A549 (cell line): Measurements from ENCODE around the gene HCN2. TPM values are rescaled to one million over a fixed set of nuclear protein-coding genes. Genes with fewer than 3 reads are reported as not detected.
"Not testable (repeated sequence)": the region's sequence is repeated elsewhere in the genome, so short reads cannot be mapped to it uniquely, and the experiment has no call there.

Experiments used
- ATAC-seq, 2 experiments: fragments of 200-7000 bp in 1 of 2; fragments of >200 bp in 1 of 2; cut with Nextera tagmentation in 1 of 2; cut with Tn5 transposase in 1 of 2; 3 replicates each; pipeline versions ENCODE4 v1.8.0 to v1.9.1; 2018 to 2020; ENCODE audit warnings: mild to moderate bottlenecking in 1 of 2, moderate library complexity in 1 of 2
- CTCF ChIA-PET: fragments of 300-600 bp; sonication (Branson Sonifier 250); formaldehyde crosslinking; extraction: SDS; loops from one replicate; lab custom pipeline; 2021; ENCODE audit warnings: antibody characterized with exemption, inconsistent platforms; lab: Yijun Ruan, JAX
- POLR2A ChIA-PET: fragments of 350-600 bp; formaldehyde crosslinking; extraction: SDS; loops from one replicate; lab custom pipeline; 2021; ENCODE audit warnings: antibody characterized with exemption, inconsistent platforms; lab: Yijun Ruan, JAX
- DNase-seq, 2 experiments: peaks; one replicate each; pipeline versions ENCODE4 v3.0.0 to v3.0.0-alpha.2; 2011 to 2016; ENCODE audit warnings: low read depth in 1 of 2, low spot score in 1 of 2
- FAIRE-seq: peaks from 2 replicates; lab custom pipeline; 2011; peaks lifted over from hg19 to GRCh38; lab: Jason Lieb, UNC
- H3K27ac ChIP-seq, 2 experiments: fragments of >200 bp; sonication (Bioruptor Twin); formaldehyde crosslinking; 3 replicates each; pipeline ENCODE4 v1.5.1; 2016 to 2017
- H3K4me1 ChIP-seq: fragments of >200 bp; sonication (Bioruptor Twin); formaldehyde crosslinking; 3 replicates; pipeline ENCODE4 v1.6.1; 2016
- H3K4me2 ChIP-seq: fragments of >200 bp; sonication (Bioruptor Twin); formaldehyde crosslinking; 3 replicates; pipeline ENCODE4 v1.6.1; 2016
- H3K4me3 ChIP-seq: fragments of >200 bp; sonication (Bioruptor Twin); formaldehyde crosslinking; 3 replicates; pipeline ENCODE4 v1.5.1; 2016
- H3K9me3 ChIP-seq: fragments of >200 bp; sonication (Bioruptor Twin); formaldehyde crosslinking; 3 replicates; pipeline ENCODE4 v1.6.1; 2016
- CBX2 ChIP-seq: fragments of 200-600 bp; sonication (generic); IDR thresholded peaks from 2 replicates; pipeline ENCODE4 v1.6.1; 2016; ENCODE audit warnings: low read depth, mild to moderate bottlenecking, borderline replicate concordance
- CHD2 ChIP-seq: fragments of 150-350 bp; IDR thresholded peaks from 2 replicates; pipeline ENCODE4 v1.6.1; 2014; ENCODE audit warnings: low read length; ENCODE audit not compliant: partially characterized antibody
- EHMT2 ChIP-seq: fragments of 200-600 bp; sonication (generic); IDR thresholded peaks from 2 replicates; pipeline ENCODE4 v1.6.1; 2016; ENCODE audit warnings: antibody characterized with exemption, low read depth, mild to moderate bottlenecking, moderate library complexity
- ESRRA ChIP-seq: fragments of 150-350 bp; IDR thresholded peaks from 2 replicates; pipeline ENCODE4 v1.6.1; 2014; ENCODE audit warnings: mild to moderate bottlenecking, low read length, borderline replicate concordance
- HDAC2 ChIP-seq: fragments of 200-600 bp; sonication (generic); IDR thresholded peaks from 2 replicates; pipeline ENCODE4 v1.6.1; 2016
- KDM5A ChIP-seq: fragments of 200-600 bp; sonication (generic); IDR thresholded peaks from 2 replicates; pipeline ENCODE4 v1.6.1; 2016; ENCODE audit warnings: antibody characterized with exemption, mild to moderate bottlenecking
- NFE2L2 ChIP-seq: fragments of 150-350 bp; conservative IDR thresholded peaks from 2 replicates; pipeline ENCODE4 v1.6.1; 2014; ENCODE audit warnings: low read length
- PHF8 ChIP-seq: fragments of 200-600 bp; sonication (generic); IDR thresholded peaks from 2 replicates; pipeline ENCODE4 v1.6.1; 2016; ENCODE audit warnings: low read depth, mild to moderate bottlenecking, antibody characterized with exemption, moderate library complexity, borderline replicate concordance
- POLR2A ChIP-seq: IDR thresholded peaks from 2 replicates; pipeline ENCODE4 v1.6.1; 2012; ENCODE audit warnings: mild to moderate bottlenecking, low read length
- RAD21 ChIP-seq, 2 experiments: fragments of >200 bp in 1 of 2; sonication (Bioruptor Twin) in 1 of 2; formaldehyde crosslinking in 1 of 2; IDR thresholded peaks in 1 of 2; conservative IDR thresholded peaks in 1 of 2; 2 replicates in 1 of 2; 3 replicates in 1 of 2; pipeline ENCODE4 v1.6.1; 2012 to 2018; ENCODE audit warnings: inconsistent platforms in 1 of 2
- RARB ChIP-seq: fragments of 250-450 bp; sonication (Bioruptor Pico); IDR thresholded peaks from 2 replicates; pipeline ENCODE4 v1.8.0; 2021; ENCODE audit warnings: mild to moderate bottlenecking, moderate library complexity
- RNF2 ChIP-seq: fragments of 200-600 bp; sonication (generic); IDR thresholded peaks from 2 replicates; pipeline ENCODE4 v1.6.1; 2016; ENCODE audit warnings: low read depth, mild to moderate bottlenecking, antibody characterized with exemption, moderate library complexity, borderline replicate concordance
- SREBF2 ChIP-seq: fragments of 450-650 bp; IDR thresholded peaks from 2 replicates; pipeline ENCODE4 v1.6.1; 2014; ENCODE audit warnings: mild to moderate bottlenecking, moderate library complexity
- WGBS: methylation state at CpG from one replicate; pipeline ENCODE4 v1.1.6; 2017; ENCODE audit errors: missing lambda C conversion rate; 5-methylcytosine and 5-hydroxymethylcytosine counted together
- polyA plus RNA-seq, 4 experiments: library from polyadenylated mRNA; depleted of rRNA in 3 of 4; stranded (reverse); fragments of >200 nt; fragmentation: RNase III in 1 of 4; extraction: RNeasy Plus Mini Kit Qiagen cat#74134 plus additional on column Dnase treatment in 1 of 4; gene quantifications; 2 replicates in 3 of 4; 3 replicates in 1 of 4; pipeline ENCODE4 v1.2.3, GENCODE V29; 2011 to 2017
- TF ChIP-seq, protein P1 (sequence below): IDR thresholded peaks from 2 replicates; pipeline ENCODE4 v1.6.1; 2012
- TF ChIP-seq, protein P2 (sequence below): fragments of >200 bp; sonication (Bioruptor Twin); formaldehyde crosslinking; IDR thresholded peaks from 3 replicates; pipeline ENCODE4 v1.5.1; 2016
- TF ChIP-seq, protein P3 (sequence below): fragments of >200 bp; sonication (Bioruptor Twin); formaldehyde crosslinking; IDR thresholded peaks from 2 replicates; pipeline ENCODE4 v1.6.1; 2016
- TF ChIP-seq, protein P4 (sequence below): fragments of >200 bp; sonication (Bioruptor Twin); formaldehyde crosslinking; IDR thresholded peaks from 3 replicates; pipeline ENCODE4 v1.6.1; 2016
- TF ChIP-seq, protein P5 (sequence below): fragments of 250-450 bp; sonication (Bioruptor Pico); IDR thresholded peaks from 2 replicates; pipeline ENCODE4 v1.5.0; 2020; ENCODE audit warnings: low read depth, mild to moderate bottlenecking, moderate library complexity

Gene HCN2
- polyA plus RNA-seq, 2 of the 4 experiments (the other 2 are of a cell fraction): 2.7 to 23.2 TPM

DNA sequence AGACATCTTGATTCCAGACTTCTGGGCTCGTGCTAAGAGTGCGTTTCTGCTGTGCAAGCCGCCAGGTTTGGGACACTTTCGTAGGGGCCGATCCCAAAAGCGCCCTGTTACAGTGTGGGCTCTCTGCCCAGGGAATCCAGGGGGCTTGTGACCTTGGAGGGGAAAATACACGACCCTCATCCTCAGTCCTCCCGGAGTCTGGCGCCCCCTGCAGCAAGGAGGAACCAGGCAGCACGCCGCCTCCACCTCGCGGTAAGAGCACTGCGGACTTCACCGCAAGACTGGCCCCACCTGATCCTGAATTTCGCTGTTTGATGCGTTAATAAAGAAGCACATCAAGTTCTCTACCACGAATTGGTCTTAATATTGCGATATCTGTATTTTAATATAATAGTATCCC lies 38.5 kb downstream of the HCN2 start:
- H3K27ac ChIP-seq: peak overlapping the region; percentile 25 to 99; a peak in 3 of 6 replicates
- ATAC-seq (no peak), FAIRE-seq (no peak), DNase-seq (no peak)
- ChIA-PET POLR2A (interaction anchor here (0.7 kb wide), 1 partner anchor 226 kb away, joined by 4 read pairs; no protein-coding TSS in a partner anchor), CTCF (interaction anchor here (1.7 kb wide), 2 partner anchors 11 to 40 kb away, joined by 3 to 7 read pairs; no protein-coding TSS in a partner anchor)
- H3K4me2 ChIP-seq: no peak overlapping the region
- H3K4me3 ChIP-seq: no peak overlapping the region
- WGBS: 90% methylated on average over 14 of the region's 19 CpGs
- H3K9me3 ChIP-seq: no peaks in the 10 kb centered on the region
- H3K4me1 ChIP-seq: peaks cover 39% of the 10 kb centered on the region
- TF ChIP-seq HDAC2: no peak
- TF ChIP-seq SREBF2: no peak
- TF ChIP-seq, protein P1, sequence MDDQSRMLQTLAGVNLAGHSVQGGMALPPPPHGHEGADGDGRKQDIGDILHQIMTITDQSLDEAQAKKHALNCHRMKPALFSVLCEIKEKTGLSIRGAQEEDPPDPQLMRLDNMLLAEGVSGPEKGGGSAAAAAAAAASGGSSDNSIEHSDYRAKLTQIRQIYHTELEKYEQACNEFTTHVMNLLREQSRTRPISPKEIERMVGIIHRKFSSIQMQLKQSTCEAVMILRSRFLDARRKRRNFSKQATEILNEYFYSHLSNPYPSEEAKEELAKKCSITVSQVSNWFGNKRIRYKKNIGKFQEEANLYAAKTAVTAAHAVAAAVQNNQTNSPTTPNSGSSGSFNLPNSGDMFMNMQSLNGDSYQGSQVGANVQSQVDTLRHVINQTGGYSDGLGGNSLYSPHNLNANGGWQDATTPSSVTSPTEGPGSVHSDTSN: no peak
- TF ChIP-seq, protein P2, sequence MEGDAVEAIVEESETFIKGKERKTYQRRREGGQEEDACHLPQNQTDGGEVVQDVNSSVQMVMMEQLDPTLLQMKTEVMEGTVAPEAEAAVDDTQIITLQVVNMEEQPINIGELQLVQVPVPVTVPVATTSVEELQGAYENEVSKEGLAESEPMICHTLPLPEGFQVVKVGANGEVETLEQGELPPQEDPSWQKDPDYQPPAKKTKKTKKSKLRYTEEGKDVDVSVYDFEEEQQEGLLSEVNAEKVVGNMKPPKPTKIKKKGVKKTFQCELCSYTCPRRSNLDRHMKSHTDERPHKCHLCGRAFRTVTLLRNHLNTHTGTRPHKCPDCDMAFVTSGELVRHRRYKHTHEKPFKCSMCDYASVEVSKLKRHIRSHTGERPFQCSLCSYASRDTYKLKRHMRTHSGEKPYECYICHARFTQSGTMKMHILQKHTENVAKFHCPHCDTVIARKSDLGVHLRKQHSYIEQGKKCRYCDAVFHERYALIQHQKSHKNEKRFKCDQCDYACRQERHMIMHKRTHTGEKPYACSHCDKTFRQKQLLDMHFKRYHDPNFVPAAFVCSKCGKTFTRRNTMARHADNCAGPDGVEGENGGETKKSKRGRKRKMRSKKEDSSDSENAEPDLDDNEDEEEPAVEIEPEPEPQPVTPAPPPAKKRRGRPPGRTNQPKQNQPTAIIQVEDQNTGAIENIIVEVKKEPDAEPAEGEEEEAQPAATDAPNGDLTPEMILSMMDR: 0 out of 3 replicates have a peak, but pooled peaks have one; percentile 23
- TF ChIP-seq KDM5A: no peak
- no peak for TF ChIP-seq NFE2L2
- TF ChIP-seq RARB (CRISPR knock-in tag): no peak
- peak; percentile 25 to 34; a peak in 3 of 5 replicates for TF ChIP-seq RAD21 (conservative IDR thresholded peaks at IDR 0.05 in 1 of 2, IDR thresholded peaks at IDR 0.05 in 1 of 2)
- TF ChIP-seq, protein P3, sequence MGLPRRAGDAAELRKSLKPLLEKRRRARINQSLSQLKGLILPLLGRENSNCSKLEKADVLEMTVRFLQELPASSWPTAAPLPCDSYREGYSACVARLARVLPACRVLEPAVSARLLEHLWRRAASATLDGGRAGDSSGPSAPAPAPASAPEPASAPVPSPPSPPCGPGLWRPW: no peak
- TF ChIP-seq, protein P4, sequence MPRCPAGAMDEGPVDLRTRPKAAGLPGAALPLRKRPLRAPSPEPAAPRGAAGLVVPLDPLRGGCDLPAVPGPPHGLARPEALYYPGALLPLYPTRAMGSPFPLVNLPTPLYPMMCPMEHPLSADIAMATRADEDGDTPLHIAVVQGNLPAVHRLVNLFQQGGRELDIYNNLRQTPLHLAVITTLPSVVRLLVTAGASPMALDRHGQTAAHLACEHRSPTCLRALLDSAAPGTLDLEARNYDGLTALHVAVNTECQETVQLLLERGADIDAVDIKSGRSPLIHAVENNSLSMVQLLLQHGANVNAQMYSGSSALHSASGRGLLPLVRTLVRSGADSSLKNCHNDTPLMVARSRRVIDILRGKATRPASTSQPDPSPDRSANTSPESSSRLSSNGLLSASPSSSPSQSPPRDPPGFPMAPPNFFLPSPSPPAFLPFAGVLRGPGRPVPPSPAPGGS: no peak
- TF ChIP-seq PHF8: no peak
- TF ChIP-seq EHMT2: no peak
- TF ChIP-seq ESRRA: no peak

DNA sequence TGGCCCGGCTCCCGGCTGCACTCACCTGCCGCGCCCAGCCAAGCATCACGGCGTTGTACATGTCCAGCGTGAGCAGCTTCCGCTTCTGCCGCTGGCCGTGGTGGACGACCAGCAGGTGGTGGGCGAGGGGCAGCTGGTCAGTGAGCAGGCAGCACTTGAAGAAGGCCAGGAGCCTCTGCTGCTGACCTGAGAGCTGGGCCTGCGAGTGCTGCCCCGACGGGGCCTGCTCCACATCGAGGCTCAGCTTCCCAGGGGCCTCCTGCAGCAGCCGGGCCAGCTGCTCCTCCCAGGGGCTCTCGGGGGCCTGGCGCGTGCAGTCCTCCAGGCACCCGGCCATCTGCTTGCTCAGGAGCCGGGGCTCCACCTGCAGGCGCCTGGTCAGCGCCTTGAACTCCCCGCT lies 39.8 kb downstream of the HCN2 start:
- WGBS: 81% methylated on average over 25 of the region's 25 CpGs
- peaks cover 30% of the 10 kb centered on the region for H3K4me1 ChIP-seq
- DNase-seq, ATAC-seq, H3K4me3 ChIP-seq, FAIRE-seq, POLR2A ChIA-PET, H3K4me2 ChIP-seq, H3K27ac ChIP-seq, H3K9me3 ChIP-seq: not testable (repeated sequence)
- CTCF ChIA-PET: interaction anchor here (1.7 to 3.7 kb wide), 2 partner anchors 41 to 45 kb away, joined by 7 to 13 read pairs; no protein-coding TSS in a partner anchor

DNA sequence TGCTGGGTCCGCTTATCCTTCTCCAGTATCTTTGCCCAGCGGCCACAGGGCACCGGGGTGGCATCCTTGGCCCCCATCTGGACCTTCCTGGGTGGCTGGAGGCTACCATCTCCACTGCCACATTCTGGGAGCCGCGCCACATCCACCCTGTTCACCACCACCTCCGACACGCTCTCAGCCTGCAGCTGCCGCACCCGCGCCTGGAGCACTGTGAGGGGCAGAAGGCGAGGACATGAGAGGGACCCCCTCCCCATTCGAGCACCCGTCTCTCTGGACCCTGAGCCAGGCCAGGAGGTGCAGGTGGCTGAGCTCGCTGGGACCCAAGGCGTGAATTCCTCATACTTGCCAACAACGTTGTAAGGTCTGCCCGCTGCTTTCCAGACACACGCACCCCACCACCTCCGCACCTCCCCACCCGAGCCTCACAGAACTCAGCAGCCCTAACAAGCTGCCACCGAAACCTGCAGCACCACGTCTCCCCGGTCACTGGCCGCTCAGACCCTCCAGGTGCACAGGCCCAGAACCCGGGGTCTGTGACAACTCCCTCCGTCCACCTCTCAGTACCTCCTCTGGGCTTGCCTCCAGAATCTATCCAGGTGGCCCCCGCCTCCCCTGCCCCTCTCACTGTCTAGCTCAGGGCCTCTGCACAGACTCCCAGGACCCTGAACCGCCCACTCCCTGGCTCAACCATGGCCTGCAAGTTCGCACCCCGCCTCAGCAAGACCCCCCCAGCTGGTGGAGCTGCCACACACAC lies 40.5 kb downstream of the HCN2 start:
- Histone ChIP-seq H3K4me1 (peaks cover 29% of the 10 kb centered on the region), H3K27ac (peak overlapping the region in 1 of 2 experiments; percentile 49; a peak in 2 of 6 replicates), H3K9me3 (no peaks in the 10 kb centered on the region), H3K4me2 (no peak overlapping the region), H3K4me3 (no peak overlapping the region)
- ChIA-PET CTCF (interaction anchor here (0.7 to 3.7 kb wide), 2 partner anchors 43 to 46 kb away, joined by 4 to 13 read pairs; no protein-coding TSS in a partner anchor), POLR2A (no interaction called here)
- TF ChIP-seq POLR2A (no peak), RNF2 (no peak), CBX2 (no peak), CHD2 (no peak)
- TF ChIP-seq, protein P3: no peak
- TF ChIP-seq, protein P5, sequence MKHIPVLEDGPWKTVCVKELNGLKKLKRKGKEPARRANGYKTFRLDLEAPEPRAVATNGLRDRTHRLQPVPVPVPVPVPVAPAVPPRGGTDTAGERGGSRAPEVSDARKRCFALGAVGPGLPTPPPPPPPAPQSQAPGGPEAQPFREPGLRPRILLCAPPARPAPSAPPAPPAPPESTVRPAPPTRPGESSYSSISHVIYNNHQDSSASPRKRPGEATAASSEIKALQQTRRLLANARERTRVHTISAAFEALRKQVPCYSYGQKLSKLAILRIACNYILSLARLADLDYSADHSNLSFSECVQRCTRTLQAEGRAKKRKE (CRISPR knock-in tag): no peak
- WGBS: 91% methylated on average over 24 of the region's 30 CpGs
- ATAC-seq (no peak), FAIRE-seq (no peak), DNase-seq (no peak)
